Measurements from ENCODE around the gene ARL13B. TPM values are rescaled to one million over a fixed set of nuclear protein-coding genes. Genes with fewer than 3 reads are reported as not detected.
"Not testable (repeated sequence)": the region's sequence is repeated elsewhere in the genome, so short reads cannot be mapped to it uniquely, and the experiment has no call there.

Gene ARL13B
- polyA plus RNA-seq, 4 donors: 18.0 to 21.6 (median 19.0) TPM

GRCh38 chr3:93992207-93992606 lies 12.3 kb downstream of the ARL13B start:
- no peak for DNase-seq (ENCODE audit: low read depth in 4 of 4, low spot score in 2 of 4)

GRCh38 chr3:93994056-93994455 lies 14.1 kb downstream of the ARL13B start:
- no peak for DNase-seq (ENCODE audit: low read depth in 4 of 4, low spot score in 2 of 4)

GRCh38 chr3:94001191-94001590 lies 21.2 kb downstream of the ARL13B start:
- DNase-seq (ENCODE audit: low read depth in 4 of 4, low spot score in 2 of 4): no peak

- DNase-seq (ENCODE audit: low read depth in 4 of 4, low spot score in 2 of 4): no peak
Measured at GRCh38 chr3:94001827-94002495, 22.0 kb downstream of the ARL13B start.

GRCh38 chr3:94004301-94004910 lies 24.5 kb downstream of the ARL13B start:
- no peak for DNase-seq (ENCODE audit: low read depth in 4 of 4, low spot score in 2 of 4)

- DNase-seq (ENCODE audit: low read depth in 4 of 4, low spot score in 2 of 4): no peak
Measured at GRCh38 chr3:94008253-94008652, 28.3 kb downstream of the ARL13B start.

- DNase-seq (ENCODE audit: low read depth in 4 of 4, low spot score in 2 of 4): no peak
Measured at GRCh38 chr3:94009608-94010007, 29.7 kb downstream of the ARL13B start.

GRCh38 chr3:94011233-94011711 lies 31.3 kb downstream of the ARL13B start:
- DNase-seq (ENCODE audit: low read depth in 4 of 4, low spot score in 2 of 4): no peak

GRCh38 chr3:94012185-94012584 lies 32.2 kb downstream of the ARL13B start:
- no peak for DNase-seq (ENCODE audit: low read depth in 4 of 4, low spot score in 2 of 4)

- no peak for DNase-seq (ENCODE audit: low read depth in 4 of 4, low spot score in 2 of 4)
Measured at GRCh38 chr3:94015025-94015424, 35.1 kb downstream of the ARL13B start.

GRCh38 chr3:94019659-94020058 lies 39.7 kb downstream of the ARL13B start:
- DNase-seq (ENCODE audit: low read depth in 4 of 4, low spot score in 2 of 4): no peak

- DNase-seq (ENCODE audit: low read depth in 4 of 4, low spot score in 2 of 4): no peak
Measured at GRCh38 chr3:94020293-94020692, 40.3 kb downstream of the ARL13B start.

- no peak for DNase-seq (ENCODE audit: low read depth in 4 of 4, low spot score in 2 of 4)
Measured at GRCh38 chr3:94024385-94024784, 44.4 kb downstream of the ARL13B start.

- DNase-seq (ENCODE audit: low read depth in 4 of 4, low spot score in 2 of 4): no peak
Measured at GRCh38 chr3:94026623-94027022, 46.7 kb downstream of the ARL13B start.

GRCh38 chr3:94028093-94028837 lies 48.3 kb downstream of the ARL13B start, which contains the start of gene STX19:
TSS of gene STX19 (minus strand) at chr3:94028597. CDS start at chr3:94015269, 13,328 bp downstream.
- no peak for DNase-seq (ENCODE audit: low read depth in 4 of 4, low spot score in 2 of 4)

GRCh38 chr3:94036909-94037507 lies 57.1 kb downstream of the ARL13B start:
- no peak for DNase-seq (ENCODE audit: low read depth in 4 of 4, low spot score in 2 of 4)

- DNase-seq (ENCODE audit: low read depth in 4 of 4, low spot score in 2 of 4): no peak
Measured at GRCh38 chr3:94043285-94043684, 63.3 kb downstream of the ARL13B start.

- DNase-seq (ENCODE audit: low read depth in 4 of 4, low spot score in 2 of 4): not testable (repeated sequence)
Measured at GRCh38 chr3:94044100-94044936, 64.4 kb downstream of the ARL13B start.

GRCh38 chr3:94046533-94046932 lies 66.6 kb downstream of the ARL13B start:
- DNase-seq (ENCODE audit: low read depth in 4 of 4, low spot score in 2 of 4): no peak

- DNase-seq (ENCODE audit: low read depth in 4 of 4, low spot score in 2 of 4): no peak
Measured at GRCh38 chr3:94049267-94049666, 69.3 kb downstream of the ARL13B start.
